ENCODE results near the gene GALNT14.

DNA sequence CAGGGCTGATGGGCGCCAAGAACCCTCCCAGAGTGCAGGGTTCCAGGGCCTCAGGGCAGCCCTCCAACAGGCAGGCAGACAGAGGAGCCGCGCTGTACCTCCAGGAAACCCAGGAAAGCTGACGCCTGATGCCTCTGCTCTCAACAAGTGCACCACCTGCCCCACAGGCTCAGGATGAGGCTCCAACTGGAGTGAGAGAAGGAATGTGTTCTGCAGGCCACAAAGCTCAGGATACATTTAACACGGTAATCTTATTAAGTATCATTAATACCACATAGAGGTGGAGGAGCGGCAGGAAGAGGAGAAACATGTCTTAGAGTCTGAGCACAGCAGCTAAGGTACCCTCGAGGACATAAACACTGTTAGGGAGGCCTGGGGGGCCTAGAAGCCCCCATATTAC, 175.1 kb downstream of the GALNT14 start:
- TF ChIP-seq CTCF (conservative IDR thresholded peaks at IDR 0.05 in 1 of 2, IDR thresholded peaks at IDR 0.05 in 1 of 2; ENCODE audit: low read depth in 1 of 2, low read length in 2 of 2) (no peak), EZH2 (IDR thresholded peaks at IDR 0.05; ENCODE audit: low read length, missing control alignments) (no peak)

Measured in fibroblast of lung (primary cell).